Right lobe of liver (tissue), 4 donors: ENCODE results near the gene LMTK2.

ENCODE experiments used
- POLR2A ChIP-seq: fragments of 450-650 bp; IDR thresholded peaks from one replicate; pipeline ENCODE4 v1.6.1; 2017; ENCODE audit warnings: antibody characterized with exemption, mild to moderate bottlenecking
- TF ChIP-seq, protein P1 (sequence below), 4 donors: fragments of 200-600 bp in 3 of 4; fragments of 450-650 bp in 1 of 4; IDR thresholded peaks; one replicate each; pipeline versions ENCODE4 v1.5.1 to v1.8.0; 2016 to 2022; ENCODE audit warnings: antibody characterized with exemption in 4 of 4, mild to moderate bottlenecking in 2 of 4
- donor health status: DM: no; HTN: no; CAD: no.
- donor health status: DM: no; HTN: no; CAD: no.
- donor health status: DM: no; HTN: yes; CAD: no.

GRCh38 chr7:98221611-98222532, 115.2 kb downstream of the LMTK2 start:
- TF ChIP-seq, protein P1, sequence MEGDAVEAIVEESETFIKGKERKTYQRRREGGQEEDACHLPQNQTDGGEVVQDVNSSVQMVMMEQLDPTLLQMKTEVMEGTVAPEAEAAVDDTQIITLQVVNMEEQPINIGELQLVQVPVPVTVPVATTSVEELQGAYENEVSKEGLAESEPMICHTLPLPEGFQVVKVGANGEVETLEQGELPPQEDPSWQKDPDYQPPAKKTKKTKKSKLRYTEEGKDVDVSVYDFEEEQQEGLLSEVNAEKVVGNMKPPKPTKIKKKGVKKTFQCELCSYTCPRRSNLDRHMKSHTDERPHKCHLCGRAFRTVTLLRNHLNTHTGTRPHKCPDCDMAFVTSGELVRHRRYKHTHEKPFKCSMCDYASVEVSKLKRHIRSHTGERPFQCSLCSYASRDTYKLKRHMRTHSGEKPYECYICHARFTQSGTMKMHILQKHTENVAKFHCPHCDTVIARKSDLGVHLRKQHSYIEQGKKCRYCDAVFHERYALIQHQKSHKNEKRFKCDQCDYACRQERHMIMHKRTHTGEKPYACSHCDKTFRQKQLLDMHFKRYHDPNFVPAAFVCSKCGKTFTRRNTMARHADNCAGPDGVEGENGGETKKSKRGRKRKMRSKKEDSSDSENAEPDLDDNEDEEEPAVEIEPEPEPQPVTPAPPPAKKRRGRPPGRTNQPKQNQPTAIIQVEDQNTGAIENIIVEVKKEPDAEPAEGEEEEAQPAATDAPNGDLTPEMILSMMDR (IDR thresholded peaks at IDR 0.05), result no peak
- TF ChIP-seq POLR2A, result no peak
